K562 treated with DMSO at 1 percent for 12 hours (cell line): Measurements from ENCODE around the gene SNAPC5. TPM values are rescaled to one million over a fixed set of nuclear protein-coding genes. Genes with fewer than 3 reads are reported as not detected.

Experiments used
- total RNA-seq: library from RNA; unstranded; fragments of 300-600 nt; gene quantifications from 2 replicates; pipeline ENCODE4 v1.2.3, GENCODE V29; 2022; ENCODE audit not compliant: insufficient read depth

Gene SNAPC5
- total RNA-seq = 30.2 and 53.3 TPM in 2 replicates

GRCh38 chr15:66497502-66498455 is at the start of gene SNAPC5:
Gene SNAPC5, minus strand, starts transcription at chr15:66497762. Its CDS starts 31 bp downstream, at chr15:66497731.

GRCh38 chr15:66504563-66505429 is 7.2 kb upstream of the SNAPC5 start, which contains the start of the genes RPL4 and ZWILCH:
Gene RPL4, minus strand, starts transcription at chr15:66504855. Its CDS starts 65 bp downstream, at chr15:66504790.
Gene ZWILCH, plus strand, starts transcription at chr15:66505326. Its CDS starts 13 bp downstream, at chr15:66505339.

Other genes with a start within 250 kb of the SNAPC5 start
- 1.1 TPM in 1 of 2 replicates, not detected in the other for gene MEGF11, start 244.0 kb downstream of the SNAPC5 start, total RNA-seq
- gene DIS3L, start 204.2 kb downstream of the SNAPC5 start, total RNA-seq = 9.8 and 24.8 TPM in 2 replicates
- 8.9 and 18.0 TPM in 2 replicates for gene TIPIN, start 141.1 kb downstream of the SNAPC5 start, total RNA-seq
- gene MAP2K1, start 110.8 kb downstream of the SNAPC5 start, total RNA-seq = 43.3 and 75.0 TPM in 2 replicates
- 4,735 and 4,925 TPM in 2 replicates for gene RPL4, start 7.1 kb upstream of the SNAPC5 start, total RNA-seq
- 12.4 and 45.9 TPM in 2 replicates for gene ZWILCH, start 7.6 kb upstream of the SNAPC5 start, total RNA-seq
- gene LCTL, start 68.2 kb upstream of the SNAPC5 start, total RNA-seq = not detected in 2 replicates
- 10.3 and 15.2 TPM in 2 replicates for gene SMAD6, start 204.5 kb upstream of the SNAPC5 start, total RNA-seq